T-cell (primary cell): Measurements from ENCODE around the gene EGR2. TPM values are rescaled to one million over a fixed set of nuclear protein-coding genes. Genes with fewer than 3 reads are reported as not detected.

Source experiments
- total RNA-seq, 35 experiments: library from RNA in 6 of 35; stranded (reverse) in 6 of 35; fragments of 120-200 nt in 1 of 35; gene quantifications; one replicate each; pipeline versions ENCODE4 v1.2.1 to v1.2.4 and lab custom pipeline; 2013 to 2026

EGR2 gene
- total RNA-seq, 5 donors from 2014 or later (not counting 1 experiment from before 2014, with no cell fraction given) = 0.90 to 2.7 (median 2.5) TPM

Other genes with a start within 250 kb of the EGR2 start
- 10 to 100 TPM; 10.5 to 17.5 (median 15.6) TPM for gene ADO, start 11.6 kb downstream of the EGR2 start, total RNA-seq